ENCODE results near the gene ELOB.
A peak's percentile ranks its signal among the peaks of the same experiment; 100 is the strongest.

The ELOB gene

DNA sequence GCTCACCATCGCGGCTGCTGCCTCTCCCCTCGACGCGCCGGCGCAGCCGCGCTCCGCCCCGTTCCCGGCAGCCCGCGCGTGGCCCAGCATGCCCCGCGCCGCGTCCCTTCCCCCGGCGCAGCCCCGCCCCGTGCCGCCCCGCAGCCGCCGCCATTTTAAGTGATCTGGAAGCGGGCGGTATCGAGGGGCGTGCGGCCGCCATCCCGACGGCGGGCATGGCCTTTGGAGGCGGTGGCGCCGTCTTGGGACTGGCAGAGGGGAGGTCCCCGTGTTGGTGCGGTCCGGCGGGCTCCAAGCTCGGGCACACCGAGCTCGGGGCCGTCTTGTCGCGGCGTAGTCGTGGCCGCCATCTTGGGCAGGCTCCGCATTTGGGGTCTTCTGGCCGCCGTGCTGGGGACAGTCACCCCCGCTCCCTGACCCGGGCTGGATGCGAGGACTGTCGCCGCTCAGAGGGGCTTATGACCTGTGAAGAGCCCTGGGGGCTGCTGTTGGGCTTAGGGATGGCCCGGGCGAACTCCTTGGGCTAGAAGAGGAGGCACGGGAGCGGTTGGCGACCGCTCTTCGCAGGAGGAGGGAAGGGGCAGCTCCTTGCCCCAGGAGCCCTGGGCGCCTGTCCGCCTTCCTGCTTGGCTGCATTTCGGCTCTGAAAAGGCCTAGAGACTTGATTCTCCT lies at the start of gene ELOB:
Gene ELOB, minus strand, starts transcription at position 50 of the 672 bp plus-strand sequence. Its CDS starts 41 bp downstream, at position 9.
- DNase-seq (ENCODE audit: low read depth): peak; percentile 85

- no peak for DNase-seq (ENCODE audit: low read depth)
Observed at GRCh38 chr16:2825906-2826305, 48.8 kb upstream of the ELOB start.

GRCh38 chr16:2825049-2825742 lies 48.1 kb upstream of the ELOB start:
- DNase-seq (ENCODE audit: low read depth): no peak

- DNase-seq (ENCODE audit: low read depth): no peak
Observed at GRCh38 chr16:2824626-2825025, 47.5 kb upstream of the ELOB start.

GRCh38 chr16:2822496-2822895 lies 45.4 kb upstream of the ELOB start:
- DNase-seq (ENCODE audit: low read depth): no peak

- no peak for DNase-seq (ENCODE audit: low read depth)
Observed at GRCh38 chr16:2822158-2822495, 45.0 kb upstream of the ELOB start.

DNA sequence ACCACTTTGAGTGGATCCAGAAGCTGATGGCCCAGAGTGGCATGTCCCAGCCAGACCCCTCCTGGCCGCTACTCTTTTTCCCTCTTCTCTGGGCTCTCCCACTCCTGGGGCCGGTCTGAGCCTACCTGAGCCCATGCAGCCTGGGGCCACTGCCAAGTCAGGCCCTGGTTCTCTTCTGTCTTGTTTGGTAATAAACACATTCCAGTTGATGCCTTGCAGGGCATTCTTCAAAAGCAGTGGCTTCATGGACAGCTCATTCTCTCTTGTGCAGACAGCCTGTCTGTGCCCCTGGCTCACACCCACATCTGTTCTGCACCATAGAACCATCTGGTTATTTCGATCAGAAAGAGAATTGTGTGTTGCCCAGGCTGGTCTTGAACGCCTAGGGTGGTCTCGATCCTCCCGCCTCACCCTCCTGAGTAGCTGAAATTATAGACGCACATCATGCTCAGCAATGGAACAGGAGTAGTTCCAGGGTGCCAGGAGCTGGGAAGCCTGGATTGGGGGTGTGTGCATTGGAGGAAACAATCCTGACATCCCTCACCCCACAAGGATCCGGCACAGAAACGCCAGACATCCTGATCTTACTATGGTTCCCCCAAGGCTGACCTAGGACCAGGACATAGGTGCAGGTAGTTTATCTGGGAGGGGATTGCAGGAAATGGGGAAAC lies 44.5 kb upstream of the ELOB start:
- DNase-seq (ENCODE audit: low read depth): peak; percentile 10

DNA sequence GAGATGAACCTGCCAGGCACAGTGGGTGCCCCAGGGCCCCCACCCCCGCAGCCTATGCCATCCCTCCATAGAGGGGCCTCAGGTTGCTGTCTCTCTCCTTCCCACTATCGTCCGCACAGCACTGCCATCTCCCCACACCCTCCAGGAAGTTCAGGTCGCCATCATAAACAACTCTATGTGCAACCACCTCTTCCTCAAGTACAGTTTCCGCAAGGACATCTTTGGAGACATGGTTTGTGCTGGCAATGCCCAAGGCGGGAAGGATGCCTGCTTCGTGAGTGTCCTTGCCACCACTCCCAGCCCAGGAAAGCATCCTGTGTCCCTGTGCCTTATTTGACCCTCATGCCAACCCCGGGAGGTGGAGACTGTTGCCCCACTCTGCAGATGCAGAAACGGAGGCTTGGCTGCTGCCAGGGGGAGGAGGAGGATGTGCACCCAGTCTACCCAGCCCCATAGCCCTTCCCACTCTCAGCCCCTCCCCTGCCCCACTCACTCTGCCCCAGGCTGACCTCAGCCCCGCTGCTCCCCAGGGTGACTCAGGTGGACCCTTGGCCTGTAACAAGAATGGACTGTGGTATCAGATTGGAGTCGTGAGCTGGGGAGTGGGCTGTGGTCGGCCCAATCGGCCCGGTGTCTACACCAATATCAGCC lies 43.9 kb upstream of the ELOB start:
- DNase-seq (ENCODE audit: low read depth): no peak

DNA sequence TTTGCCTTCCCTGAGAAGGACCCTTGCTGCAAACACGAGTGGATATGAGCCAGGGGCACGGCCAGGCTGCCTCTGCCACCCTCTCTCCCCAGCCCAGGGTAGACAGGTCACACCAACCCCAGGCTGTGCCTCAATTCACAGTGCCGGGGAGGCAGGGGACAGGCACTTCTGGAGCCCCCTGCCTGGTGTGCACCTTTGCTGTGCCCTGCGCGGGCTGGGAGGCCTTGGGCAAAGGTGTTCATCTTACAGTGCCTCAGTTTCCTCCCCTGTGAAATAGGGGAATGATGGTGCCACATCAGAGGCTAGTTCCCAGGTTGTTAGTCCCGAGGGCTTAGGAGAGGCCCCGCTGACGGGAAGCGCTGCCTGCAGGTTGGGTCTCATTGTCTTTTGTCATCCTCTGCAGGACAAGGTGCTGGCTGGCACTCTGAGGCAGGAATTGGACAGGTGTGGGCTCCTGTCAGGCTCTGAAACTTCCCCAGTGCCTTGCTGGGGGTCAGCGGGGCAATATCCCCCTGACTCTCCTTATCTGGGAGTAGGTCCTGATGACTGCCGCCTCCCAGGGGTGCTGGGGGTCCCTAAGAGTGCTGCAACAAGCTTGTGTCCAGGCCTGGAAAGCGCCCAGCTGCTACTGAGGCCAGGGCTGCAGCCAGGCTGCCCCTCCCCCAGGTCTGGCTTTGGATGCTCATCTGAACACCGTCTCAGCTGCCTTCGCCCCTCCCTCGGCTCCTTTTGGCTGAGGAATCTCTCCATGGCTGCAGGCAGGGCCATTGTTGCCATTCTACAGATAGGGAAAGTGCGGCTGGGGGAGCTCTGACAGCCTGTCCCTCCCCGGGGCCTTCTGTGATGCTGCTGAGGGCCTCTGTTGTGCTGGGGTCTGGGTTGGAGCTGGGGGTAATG lies 43.1 kb upstream of the ELOB start:
- DNase-seq (ENCODE audit: low read depth): no peak

- DNase-seq (ENCODE audit: low read depth): no peak
Observed at GRCh38 chr16:2819179-2819938, 42.3 kb upstream of the ELOB start.

- no peak for DNase-seq (ENCODE audit: low read depth)
Observed at GRCh38 chr16:2818272-2818876, 41.3 kb upstream of the ELOB start.

GRCh38 chr16:2817340-2818271 lies 40.5 kb upstream of the ELOB start:
- DNase-seq (ENCODE audit: low read depth): no peak

DNA sequence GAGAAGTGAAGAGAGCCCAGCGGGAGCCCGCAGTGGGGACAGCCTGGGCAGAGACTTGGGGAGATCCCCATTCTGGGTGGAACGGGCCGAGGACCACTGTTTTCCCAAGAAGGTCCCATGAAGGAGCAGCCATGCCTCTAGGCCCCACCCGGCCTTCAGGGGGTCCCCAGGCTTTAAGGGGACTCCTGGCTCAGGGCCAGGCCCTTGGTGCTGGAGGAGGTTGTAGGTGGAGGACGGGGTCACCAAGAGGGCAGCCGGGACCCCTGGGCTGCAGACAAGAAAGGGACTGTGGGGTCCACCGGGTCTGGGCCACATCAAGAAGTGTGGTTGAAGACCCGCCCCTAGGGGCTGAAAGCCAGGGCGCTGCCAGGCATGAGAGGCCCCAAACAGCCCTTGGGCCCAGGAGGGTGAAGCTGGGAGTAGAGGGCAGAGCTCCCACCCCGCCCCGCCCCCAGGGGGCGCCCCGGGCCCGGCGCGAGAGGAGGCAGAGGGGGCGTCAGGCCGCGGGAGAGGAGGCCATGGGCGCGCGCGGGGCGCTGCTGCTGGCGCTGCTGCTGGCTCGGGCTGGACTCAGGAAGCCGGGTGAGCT lies 39.8 kb upstream of the ELOB start, which contains the start of gene PRSS21:
Gene PRSS21, plus strand, starts transcription at position 487 of the 589 bp plus-strand sequence. Its CDS starts 32 bp downstream, at position 519.
- DNase-seq (ENCODE audit: low read depth): no peak

- DNase-seq (ENCODE audit: low read depth): no peak
Observed at GRCh38 chr16:2815299-2815771, 38.3 kb upstream of the ELOB start.

DNA sequence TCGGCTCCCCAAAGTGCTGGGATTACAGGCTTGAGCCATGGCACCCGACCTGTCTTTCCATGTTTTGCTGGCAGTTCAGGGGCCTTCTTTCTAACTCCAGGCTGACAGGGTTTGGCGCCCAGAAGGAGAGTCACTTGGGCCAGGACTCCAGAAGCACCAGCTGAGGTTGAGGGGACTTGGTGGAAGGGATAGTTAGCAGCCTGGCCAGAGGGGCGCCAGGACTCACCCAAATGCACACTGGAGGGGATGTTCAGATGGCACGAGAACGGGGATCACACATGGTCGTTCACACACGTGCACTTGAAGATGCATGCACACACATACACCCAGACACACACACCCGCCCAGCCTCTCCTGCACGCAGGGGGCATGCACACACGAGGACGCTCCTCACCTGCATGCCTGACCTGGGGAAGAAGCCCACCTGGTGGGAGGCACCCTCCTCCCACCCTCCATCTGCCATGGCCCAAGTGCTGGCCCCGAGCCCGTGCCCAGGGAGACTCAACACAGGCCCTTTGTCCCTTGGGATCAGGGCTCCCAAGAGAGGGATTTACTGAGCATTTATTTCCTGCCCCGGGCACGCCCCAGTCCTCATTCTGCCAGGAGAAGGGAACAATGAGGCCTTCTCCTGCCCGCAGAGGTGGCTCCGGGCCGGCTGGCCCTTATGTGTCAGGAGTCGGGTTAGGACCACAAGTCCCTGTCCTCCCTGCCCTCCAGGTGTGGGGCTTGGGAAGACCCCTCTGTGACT lies 37.6 kb upstream of the ELOB start:
- DNase-seq (ENCODE audit: low read depth): no peak

- DNase-seq (ENCODE audit: low read depth): no peak
Observed at GRCh38 chr16:2813771-2814221, 36.7 kb upstream of the ELOB start.

DNA sequence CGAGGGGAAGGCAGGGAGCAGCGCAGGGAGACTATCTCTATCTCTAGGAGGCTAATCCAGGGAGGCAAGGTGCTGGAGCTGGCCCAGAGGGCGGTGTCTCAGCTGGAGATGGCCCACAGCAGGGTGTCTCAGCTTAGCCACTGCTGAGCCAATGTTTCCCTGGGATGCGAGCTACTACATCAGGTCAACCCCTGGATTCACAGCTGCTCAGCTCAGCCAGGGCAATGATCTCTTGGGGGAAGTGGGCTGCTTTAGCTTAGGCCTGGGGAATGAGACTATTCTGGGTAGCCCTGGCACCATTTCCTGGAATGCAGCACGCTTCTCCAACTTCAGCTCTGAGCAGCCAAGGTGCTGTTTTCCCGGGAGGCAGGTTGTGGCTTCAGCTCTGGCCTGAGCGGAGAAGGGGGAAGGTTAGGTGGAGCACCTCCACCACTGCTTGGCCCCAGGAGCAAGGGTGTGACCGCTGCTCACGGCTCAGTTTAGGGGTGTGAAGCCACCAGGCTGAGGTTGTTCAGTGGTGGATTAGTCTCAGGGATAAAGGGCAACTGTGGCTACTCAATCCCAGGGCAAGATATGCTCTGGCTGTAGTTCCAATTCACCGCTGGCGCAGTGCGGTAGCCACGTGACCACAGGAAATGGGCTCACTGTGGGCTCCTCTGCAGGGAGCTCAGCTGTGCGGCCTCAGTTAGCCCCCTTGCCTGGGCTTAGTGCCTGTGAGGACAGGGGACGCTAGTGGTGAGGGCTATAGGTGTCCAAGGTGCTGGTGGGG lies 34.8 kb upstream of the ELOB start:
- DNase-seq (ENCODE audit: low read depth): no peak

Measured in ELR (cell line).